Fibroblast of skin of abdomen (primary cell): Measurements from ENCODE around the gene MAPT.
A peak's percentile ranks its signal among the peaks of the same experiment; 100 is the strongest.

ENCODE experiments used
- DNase-seq: peaks from one replicate; pipeline ENCODE4 v3.0.0-alpha.2; 2013

MAPT gene

DNA sequence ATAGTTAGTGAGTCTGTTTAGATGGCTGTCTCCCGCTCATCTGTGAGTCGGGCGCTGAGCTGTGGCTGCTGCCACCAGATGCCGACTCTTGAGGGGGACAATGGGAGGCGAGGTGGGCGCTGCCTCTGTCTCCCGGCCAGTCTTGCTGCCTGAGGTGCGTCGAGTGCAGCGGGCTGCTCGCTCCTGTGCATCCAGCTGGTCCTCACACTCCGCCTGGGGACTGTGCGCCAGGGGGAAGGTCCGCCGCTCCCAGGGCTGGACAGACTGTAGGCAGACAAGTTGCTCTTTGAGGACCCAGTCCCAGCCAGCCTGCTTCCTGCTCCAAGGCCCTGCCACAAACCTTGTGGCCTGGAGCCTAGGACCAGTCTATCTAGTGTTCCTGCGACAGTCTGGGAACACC lies 137.1 kb downstream of the MAPT start:
- DNase-seq: no peak

DNA sequence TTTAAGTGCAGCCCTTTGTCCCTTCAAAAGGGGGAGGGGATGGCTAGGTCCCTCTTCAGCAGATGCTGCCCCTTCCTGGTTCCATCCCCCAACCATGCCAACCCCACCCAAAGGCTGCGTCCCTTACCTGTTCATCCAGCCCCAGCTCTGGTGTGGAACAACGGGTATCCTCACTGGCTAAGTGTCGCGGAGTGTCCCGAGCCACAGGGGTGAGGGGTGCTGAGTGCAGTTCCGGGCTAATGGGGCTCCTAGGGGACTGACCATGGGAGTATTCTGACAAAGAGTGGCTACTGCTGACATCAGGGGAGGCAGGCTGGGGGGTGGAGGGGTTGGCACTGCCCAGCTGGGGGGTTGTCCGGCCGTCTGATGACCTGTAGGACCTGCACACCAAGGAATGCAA lies 137.6 kb downstream of the MAPT start:
- DNase-seq: no peak

DNA sequence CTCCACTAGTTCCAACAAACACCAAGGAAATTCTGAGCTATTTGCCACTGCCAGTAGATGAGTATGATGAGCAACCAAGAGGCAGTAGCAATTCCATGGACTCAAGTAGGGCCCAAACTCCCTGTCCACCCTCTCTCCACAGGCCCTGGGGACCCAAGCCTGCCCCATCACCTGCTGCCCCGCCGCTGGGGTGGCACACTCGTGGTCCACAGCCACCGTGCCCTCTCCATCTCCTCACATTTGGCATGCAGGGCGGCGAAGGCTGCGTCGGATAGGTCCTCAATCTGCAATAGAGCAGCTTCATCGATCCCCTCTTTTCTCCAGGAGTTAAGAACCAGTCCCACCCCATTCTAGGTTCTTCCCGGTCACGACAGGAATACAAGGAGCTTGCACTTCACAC lies 138.6 kb downstream of the MAPT start:
- DNase-seq: no peak

DNA sequence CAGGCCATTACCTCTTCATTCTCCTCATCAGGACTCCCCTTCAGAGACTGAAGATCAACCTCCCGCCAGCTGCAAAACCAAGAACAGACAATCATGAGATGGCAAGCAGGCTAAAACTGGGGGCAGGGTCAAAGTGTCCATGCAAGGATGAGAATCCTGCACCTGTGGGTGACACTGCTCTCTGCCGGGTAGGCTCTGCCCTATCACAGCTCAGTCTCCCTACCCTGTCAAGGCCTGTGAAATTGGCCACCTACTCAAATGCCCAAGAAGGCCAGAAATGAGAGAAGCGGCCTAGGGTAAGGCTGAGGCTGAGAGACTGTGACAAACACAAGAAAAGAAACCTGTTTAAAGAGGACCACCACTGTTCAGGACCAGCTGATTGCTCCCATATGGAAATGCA lies 139.0 kb downstream of the MAPT start:
- DNase-seq: no peak

DNA sequence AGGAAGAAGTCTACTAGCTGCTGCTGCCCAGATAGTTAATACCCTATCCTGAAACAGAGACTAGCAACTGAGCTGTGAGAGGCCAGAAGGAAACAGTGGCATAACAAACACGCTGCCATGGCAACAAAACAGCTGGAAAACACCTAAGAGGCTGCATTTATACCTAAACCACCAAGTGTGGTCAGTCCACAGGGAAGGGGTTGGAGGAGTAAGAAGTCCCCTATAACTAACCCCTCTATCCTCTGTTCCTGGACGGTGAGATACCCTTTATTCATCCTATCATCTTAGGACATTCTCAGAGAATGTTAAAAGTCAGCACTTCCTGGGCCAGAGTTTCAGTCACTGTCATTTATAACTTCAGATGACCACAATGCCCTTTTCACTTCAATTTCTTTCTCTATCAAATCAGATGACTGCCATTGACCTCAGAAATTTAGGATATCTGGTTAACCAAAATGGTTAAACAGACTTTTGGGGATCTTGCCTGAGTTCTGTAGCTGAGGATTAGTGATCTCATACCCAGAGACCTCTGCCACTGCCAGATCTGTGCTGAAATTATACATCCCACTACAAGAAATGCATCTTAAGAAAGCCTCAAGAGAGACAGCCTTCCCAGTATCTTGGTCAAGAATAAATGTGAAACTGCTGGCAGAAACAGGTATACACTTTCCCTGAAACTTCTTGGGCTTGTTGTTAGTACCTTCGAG lies 140.9 kb downstream of the MAPT start:
- no peak for DNase-seq

DNA sequence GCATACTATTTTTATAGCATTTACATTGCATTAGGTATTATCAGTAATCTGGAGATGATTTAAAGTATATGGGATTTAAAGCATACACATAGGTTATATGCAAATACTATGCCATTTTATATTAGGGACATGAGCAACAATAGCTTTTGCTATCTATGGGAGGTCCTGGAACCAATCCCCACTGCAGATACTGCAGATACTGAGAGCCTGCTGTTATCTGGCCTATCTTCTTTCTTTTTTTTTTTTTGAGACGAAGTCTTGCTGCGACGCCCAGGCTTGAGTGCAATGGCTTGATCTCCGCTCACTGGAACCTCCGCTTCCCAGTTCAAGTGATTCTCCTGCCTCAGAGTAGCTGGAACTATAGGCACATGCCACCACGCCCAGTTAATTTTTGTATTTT lies 142.1 kb downstream of the MAPT start:
- no peak for DNase-seq

DNA sequence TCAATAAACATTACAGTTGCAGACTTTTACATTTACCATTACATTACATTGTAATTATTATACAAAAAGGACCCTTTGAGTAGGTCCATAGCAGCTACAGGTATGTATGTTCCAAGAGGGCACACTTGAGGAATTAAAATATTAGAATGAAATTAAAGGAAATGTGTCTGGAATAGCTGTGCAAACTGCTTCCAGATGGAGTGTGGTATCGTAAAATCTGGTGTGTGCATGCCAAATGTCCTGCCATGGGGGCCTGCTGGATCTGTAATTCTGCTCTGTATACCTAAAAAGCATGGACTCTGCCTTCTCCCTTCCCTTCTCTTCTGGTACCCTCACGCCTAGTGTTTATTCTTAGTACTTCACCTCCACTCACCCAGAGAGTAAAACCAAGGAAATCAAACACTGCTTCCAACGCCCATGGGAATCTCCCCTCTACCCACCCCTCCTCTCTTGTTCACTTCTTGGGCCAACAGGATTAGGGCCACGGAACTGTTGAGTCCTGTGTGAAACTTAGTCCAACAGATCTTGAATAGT lies 143.4 kb downstream of the MAPT start:
- DNase-seq: no peak

DNA sequence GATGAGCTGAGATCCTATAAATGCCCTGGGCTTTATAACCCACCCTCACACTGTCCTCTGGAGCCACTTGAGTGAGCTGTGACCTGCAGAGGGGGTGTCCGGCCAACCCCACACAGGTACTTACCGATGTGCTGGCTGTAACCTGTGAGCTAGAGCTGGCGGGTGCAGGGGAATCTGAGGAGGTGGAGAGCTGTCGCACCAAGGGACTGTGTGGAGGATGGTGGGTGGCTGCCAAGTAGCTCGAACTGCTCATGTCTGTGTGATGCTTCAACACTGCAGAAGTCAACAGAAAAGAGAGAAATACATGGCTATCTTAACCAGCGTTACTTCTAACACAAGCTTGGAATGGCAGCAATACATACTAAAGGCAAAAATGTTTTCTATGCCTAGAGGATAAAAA lies 144.1 kb downstream of the MAPT start:
- DNase-seq: no peak

DNA sequence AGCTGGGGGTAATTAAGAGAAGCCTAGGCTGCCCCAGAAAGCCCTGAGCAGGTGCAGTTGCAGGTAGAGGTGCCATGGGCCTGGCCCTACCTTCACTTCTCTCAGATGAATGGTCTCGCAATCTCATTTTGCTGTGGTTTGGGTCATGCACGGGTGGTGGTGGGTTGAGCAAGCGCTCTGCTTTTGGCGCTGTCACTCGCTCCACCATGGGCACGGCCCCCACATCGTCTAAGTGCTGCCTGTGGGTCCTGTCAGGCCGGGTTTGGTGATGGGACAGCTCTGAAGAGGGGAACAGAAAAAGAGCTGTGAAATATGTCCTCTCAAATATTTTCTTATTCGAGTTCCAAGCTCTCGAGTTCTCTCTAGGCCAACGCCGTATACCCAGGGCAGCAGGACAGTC lies 144.6 kb downstream of the MAPT start:
- DNase-seq: no peak

DNA sequence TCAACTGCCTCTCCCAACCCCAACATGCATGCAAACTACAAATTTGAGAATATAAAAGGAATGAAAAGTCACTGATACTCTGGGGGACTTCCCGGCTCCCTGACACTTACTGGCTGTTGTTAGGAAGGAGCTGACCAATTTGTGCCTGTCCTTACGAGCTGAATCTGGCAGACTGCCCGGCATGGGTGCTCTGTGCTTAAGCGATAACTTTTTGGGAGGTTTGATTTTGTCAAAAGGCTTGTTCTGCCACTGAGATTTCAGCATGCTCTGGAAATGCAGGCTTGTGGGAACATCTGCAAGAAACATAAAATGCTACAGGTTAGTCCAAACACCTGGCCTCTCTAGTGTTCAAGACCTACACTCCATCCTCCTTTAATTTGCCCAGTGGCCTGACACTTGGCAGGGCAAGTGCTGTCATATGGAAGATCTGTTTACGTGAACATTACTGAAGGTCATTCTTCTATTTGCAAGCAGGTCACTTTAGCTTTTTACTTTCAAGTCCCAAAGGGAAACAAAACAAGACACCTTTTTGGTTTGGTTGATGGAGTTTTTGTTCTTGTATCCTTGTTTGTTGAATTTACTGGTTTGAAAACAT lies 145.3 kb downstream of the MAPT start:
- DNase-seq: no peak

DNA sequence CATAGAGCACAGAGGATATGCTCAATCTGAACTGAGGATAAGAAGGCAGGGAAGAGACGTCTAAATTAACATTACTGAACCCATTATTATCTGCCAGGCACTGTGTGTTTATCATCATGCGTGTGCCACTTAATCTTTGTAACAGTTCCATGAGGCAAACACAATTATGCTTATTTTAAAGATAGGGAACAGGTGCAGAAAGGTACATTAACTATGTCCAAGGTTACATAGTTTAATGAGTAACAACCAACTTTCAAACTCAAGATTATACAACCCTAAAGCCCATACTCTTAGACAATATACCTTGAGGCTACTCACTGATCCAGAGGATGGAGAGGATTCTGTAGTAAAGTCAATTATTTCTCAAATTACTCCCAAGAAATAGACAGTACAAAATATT lies 147.9 kb downstream of the MAPT start:
- no peak for DNase-seq

DNA sequence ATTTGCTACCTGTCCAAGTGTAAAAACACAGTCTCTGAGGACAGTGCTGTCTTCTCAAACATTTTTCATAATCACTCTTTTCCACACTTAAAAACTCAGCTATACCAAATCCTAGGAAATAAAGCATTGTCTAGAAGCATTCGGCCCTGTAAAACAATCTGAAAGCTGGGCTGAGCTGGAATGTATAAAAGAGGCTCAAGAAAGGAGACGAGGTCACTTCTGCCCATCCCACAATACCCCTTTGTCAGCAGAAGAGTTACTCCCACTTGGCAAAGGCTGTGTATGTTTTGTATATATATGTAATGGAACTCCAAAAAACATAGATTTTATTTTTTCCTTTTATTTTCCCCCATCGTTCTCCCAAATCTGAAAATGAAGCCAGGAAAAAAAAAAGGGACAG lies 148.6 kb downstream of the MAPT start:
- no peak for DNase-seq

DNA sequence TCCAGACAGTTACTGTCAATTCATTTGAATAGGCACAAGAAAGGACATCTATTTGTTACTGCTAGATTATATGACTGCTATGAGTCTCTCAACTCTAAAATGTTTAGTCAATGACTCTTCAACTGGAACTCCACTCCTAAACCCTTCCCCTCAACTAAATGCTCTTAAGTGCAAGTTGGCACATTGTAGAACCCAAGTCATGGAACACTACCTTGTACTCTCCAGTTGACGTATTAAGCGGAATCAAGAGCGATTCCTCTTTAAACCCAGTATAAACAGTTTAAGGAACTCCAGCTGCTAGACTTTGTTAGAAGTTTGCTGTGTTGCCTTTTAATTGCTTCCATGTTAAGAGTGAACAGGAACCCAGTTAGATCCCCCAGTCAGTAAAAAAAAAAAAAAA lies 149.3 kb downstream of the MAPT start:
- no peak for DNase-seq

DNA sequence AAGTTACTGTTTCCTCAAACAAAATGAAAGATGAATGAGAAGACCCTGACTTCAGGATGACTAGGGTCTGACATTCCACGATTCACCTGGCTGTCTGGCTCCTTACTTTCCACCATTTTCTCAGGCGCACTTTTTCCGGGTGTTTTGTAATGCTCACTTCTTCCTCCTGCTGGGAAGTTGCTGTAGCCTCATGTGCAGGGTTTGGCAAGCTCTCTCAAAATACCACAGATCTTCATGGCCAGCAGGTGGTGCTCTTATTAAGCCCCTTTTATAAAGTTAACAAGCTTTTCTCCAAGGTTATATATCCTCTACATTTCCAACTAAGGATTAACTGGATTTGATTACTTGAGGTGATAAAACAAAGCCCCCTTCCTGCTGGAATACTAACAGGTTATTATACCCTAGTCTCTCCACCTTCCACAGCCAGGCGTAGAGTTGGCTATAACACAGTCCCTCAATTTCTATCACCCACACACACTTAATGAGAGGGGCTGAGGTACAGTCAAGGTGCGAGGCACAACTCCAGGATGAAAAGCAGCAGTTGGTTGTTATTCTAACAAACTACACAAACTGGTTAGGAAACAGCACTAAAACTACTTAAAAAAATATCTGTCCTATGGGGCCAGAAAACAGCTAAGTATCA lies 150.1 kb downstream of the MAPT start:
- DNase-seq: peak; percentile 85

DNA sequence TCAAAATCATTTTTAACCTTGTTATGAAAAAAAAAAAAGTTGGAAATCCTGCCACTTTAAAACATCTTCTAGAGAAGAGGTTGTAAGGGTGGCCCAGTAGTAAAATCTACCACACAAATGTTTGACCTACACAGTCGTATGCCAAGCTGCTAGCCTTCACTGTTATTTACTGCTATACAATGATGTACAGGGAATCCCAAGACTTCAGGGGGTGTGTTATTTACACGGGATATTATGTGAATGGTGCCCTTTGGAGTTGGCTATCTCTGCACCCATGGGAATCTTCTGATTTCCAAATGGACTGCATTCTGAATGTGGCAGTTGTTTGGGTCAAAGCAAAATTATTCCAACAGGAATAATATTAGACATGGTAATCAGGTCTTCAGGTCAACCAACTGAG lies 150.6 kb downstream of the MAPT start:
- no peak for DNase-seq

DNA sequence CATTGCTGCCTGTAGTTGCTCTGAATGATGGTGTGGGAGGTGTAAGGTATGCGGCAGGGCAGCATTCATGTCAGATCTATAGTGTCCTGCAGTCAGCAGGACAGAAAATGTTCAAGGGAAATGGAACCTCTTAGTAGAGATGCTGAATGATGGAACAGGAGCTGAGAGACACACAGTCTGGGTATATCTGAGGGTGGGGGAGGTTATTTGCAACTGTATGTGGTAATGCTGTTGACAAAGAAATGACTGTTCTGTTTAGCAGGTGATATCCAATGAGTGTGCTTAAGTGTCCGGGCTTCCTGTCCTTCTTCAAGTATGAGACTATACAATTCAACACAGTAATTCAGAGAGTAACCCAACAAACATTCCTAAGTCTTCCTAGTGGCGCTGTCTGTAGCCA lies 151.3 kb downstream of the MAPT start:
- no peak for DNase-seq

DNA sequence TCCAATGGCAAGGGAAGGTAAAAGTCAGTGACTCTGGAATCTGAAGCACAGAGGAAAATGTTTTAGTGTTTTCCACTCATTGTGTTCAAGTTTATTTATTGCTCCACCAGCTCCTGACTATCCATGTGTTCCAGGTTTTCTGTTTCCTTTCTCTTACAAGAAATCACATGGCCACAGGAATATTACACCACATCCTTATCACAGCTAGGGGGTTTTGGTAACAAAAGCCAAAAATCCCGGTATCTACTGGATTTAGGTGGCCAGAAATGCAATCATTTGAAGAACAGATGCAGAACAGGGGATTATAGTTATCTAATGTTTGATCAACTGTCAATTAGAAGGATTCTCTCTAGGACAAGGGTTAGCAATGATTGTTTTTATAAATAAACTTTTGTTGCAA lies 152.6 kb downstream of the MAPT start:
- DNase-seq: no peak

DNA sequence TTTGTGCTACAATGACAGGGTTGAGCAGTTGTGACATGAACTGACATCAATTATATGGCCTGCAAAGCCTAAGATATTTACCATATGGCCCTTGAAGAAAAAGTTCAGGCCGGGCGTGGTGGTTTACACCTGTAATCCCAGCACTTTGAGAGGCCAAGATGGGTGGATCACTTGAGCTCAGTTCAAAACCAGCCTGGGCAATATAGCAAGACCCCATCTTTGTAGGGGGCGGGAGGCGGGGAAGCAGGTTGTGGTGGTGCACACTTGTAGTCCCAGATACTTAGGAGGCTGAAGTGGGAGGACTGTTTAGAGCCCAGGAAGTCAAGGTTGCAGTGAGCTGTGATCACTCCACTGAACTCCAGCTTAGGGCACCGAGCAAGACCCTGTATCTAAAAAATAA lies 153.0 kb downstream of the MAPT start:
- DNase-seq: no peak

DNA sequence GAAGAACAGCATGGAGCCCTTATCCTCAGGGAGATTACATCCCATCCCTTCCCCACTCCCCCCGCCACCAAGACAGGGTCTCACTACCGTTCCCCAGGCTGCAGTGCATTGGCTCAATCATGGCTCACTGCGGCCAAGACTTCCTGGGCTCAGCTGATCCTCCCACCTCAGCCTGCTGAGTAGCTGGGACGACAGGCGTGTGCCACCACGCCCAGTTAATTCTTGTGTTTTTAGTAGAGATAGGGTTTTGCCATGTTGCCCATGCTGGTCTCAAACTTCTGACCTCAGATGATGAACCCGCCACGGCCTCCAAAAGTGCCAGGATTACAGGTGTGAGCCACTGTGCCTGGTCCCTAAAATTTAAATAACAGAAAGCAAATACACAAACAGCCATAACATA lies 153.5 kb downstream of the MAPT start:
- no peak for DNase-seq

DNA sequence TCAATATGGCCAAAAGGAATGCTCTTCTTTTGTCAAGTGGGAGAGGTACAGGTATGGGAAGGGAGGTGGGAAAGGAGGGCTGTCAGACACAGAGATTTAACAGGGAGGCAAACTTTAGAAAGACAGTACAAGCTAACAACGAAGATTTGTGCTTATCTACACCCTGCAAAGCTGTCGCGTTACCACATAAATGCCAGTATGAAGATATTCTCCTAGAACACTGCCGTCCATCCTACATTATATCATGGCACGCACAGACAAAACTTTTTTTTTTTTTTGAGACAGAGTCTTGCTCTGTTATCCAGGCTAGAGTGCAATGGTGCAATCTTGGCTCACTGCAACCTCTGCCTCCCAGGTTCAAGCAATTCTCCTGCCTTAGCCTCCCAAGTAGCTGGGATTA lies 155.3 kb downstream of the MAPT start:
- no peak for DNase-seq

DNA sequence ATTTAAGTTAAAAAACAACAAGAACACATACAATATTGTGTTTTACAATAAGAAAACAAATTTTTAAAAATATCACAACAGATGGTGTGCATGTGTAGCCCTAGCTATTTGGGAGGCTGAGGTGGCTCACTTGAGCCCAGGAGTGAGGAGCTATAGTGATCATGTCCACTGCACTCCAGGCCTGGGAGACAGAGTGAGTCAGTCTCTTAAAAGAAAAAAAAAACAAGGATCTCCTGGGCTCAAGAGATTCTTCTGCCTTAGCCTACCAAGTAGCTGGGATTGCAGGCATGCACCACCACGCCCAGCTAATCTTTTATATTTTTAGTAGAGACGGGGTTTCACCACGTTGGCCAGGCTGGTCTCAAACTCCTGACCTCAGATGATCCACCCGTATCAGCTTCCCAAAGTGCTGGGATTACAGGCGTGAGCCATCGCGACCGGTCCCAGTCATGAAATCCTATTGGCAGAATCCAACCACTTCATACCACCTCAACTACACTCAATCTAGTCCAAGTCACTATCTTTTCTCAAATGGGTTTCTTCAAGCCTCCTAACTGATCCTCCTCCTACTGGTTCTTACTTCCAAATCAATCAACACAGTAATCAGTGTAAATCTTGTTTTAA lies 159.7 kb downstream of the MAPT start:
- peak; percentile 16 for DNase-seq

DNA sequence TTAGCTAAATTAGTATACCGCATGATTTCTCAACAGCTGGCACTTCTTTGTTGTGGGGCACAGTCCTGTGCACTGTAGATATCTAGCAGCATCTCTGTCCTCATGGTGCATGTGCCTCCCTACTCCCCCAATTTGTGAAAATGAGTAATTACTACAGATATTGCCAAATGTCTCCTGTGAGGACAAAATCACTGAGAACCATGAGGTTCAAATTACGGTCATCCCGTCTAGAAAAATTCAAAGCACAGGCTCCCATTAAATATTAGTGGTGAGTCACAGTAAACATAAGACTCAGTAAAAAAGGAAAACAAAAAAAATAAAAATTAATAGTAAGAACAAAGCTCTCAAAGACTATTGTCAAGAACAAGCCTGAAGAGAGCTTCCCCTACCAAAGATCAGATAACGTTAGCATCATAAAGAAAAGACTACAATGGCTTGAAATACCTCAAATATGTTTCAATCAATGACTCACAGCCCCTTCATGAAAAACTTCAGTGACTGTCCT lies 162.5 kb downstream of the MAPT start:
- peak; percentile 48 for DNase-seq

DNA sequence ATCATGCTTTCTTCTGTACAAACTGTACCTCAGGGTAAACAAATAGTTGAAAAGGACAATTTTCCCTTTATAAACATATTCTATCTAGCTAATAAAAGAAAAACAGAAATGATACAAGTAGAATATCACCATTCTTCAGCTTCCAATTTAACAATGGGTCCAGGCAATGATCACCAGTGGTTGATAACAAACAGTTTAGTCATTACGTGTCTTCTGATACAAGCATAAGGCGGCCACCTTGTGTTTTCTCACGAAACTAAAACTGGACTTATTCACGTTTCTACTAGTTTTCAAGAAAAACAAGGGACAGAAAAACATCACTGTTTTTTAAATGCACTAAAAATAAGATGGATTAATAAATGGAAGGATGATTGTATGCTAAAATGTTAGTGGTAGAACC lies 163.0 kb downstream of the MAPT start:
- DNase-seq: no peak

DNA sequence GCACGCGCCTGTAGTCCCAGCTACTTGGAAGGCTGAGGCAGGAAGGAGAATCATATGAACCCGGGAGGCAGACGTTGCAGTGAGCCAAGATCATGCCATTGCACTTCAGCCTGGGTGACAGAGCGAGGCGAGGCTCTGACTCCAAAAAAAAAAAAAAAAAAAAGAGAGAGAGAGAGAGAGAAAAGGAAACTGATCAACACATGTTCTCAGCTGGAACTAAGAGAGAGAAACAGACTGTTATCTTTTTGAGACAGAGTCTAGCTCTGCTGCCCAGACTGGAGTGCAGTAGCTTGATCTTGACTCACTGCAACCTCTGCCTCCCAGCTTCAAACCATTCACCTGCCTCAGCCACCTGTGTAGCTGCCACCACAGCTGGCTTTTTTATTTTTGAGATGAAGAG lies 165.1 kb downstream of the MAPT start:
- no peak for DNase-seq
